ENCODE data around the gene UBE3B. TPM values are rescaled to one million over a fixed set of nuclear protein-coding genes. Genes with fewer than 3 reads are reported as not detected.

The UBE3B gene
- total and polyA plus RNA-seq, 5 donors from 2014 or later = 16.8 to 38.2 (median 22.2) TPM

DNA sequence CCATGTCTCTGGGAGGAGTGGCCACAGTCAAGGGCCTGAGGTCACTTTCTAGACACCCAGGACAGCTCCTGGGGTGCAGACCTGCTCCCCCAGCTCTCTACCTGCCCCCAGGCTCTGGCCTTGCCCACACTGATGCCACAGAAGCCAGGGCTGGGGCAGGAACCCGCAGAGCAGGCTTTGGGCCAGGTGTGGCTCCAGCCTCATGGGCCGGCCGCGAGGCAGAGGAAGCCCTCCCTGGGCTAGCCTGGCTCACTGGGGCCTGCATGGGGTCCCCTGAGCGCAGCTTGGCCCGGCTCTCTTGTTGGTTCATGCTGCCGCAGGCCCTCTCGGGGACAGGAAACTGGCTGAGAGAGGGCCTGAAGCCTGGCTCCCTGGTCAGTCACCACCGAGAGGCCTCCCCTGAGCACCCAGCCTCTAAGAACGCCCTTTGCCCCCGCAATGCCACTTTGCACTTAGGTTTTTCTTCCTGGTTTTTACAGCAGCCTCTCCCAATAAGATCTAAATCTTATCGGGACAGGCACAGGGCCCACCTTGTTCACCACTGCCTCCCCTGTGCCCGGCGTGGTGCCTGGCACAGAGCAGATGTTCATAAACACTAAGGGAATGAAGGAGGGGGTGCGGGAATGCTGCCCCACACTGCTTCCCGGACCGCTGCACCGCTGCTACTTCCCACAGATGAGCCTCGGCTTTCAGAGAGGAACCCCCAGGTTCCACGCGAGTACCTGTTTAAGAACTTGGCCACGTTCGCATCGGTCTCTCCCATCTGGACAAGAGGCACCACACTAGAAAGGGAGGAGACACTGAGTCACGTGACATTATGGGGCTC is 81.2 kb downstream of the UBE3B start:
- peaks cover 5 to 9% of the 10 kb centered on the region in 2 experiments for H3K9me3 ChIP-seq (ENCODE audit: control insufficient read depth in 2 of 2, low read length in 2 of 2)
- no peaks in the 10 kb centered on the region for H3K27me3 Mint-ChIP-seq
- no peak overlapping the region for H3K27ac ChIP-seq (ENCODE audit: insufficient read depth, low read length, poor library complexity, severe bottlenecking)
- H3K4me3 Mint-ChIP-seq = no peak overlapping the region
- H3K36me3 Mint-ChIP-seq = peaks cover 13% of the 10 kb centered on the region
- no peak for ATAC-seq (ENCODE audit: low read depth in 2 of 2)
- H3K4me1 Mint-ChIP-seq = no peaks in the 10 kb centered on the region
- no peak for DNase-seq
- no peaks in the 10 kb centered on the region for H3K27me3 ChIP-seq (ENCODE audit: control insufficient read depth, insufficient read depth, low read length)
- peaks cover 0 to 4% (median 0%) of the 10 kb centered on the region in 7 donors for H3K9me3 Mint-ChIP-seq
- H3K27ac Mint-ChIP-seq = peak overlapping the region in 1 of 3 donors; percentile 67
- no peak overlapping the region for H3K4me3 ChIP-seq (ENCODE audit: low read depth, low read length)
- H3K36me3 ChIP-seq (ENCODE audit: control insufficient read depth, insufficient read depth, low read length) = peaks cover 10% of the 10 kb centered on the region
- no peaks in the 10 kb centered on the region for H3K4me1 ChIP-seq (ENCODE audit: control insufficient read depth, insufficient read depth, low read length, poor library complexity, severe bottlenecking)

DNA sequence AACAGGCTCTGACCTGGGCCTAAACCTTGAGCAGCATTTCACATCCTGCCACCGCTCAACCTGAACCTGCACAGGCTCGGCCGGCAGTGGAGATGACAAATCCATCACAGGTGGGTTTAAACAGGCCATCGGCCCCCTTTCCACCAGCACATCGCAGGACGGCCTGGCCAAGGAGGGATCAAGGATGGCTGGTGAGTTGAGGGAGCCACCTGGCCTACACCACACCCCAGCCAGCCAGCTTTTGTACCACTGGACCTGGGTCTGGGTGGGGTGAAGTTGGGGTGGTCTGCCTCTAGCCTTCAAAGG is 81.7 kb downstream of the UBE3B start:
- Histone ChIP-seq H3K4me3 (ENCODE audit: low read depth, low read length) (no peak overlapping the region), H3K27ac (ENCODE audit: insufficient read depth, low read length, poor library complexity, severe bottlenecking) (no peak overlapping the region), H3K27me3 (ENCODE audit: control insufficient read depth, insufficient read depth, low read length) (no peaks in the 10 kb centered on the region), H3K4me1 (ENCODE audit: control insufficient read depth, insufficient read depth, low read length, poor library complexity, severe bottlenecking) (no peaks in the 10 kb centered on the region), H3K36me3 (ENCODE audit: control insufficient read depth, insufficient read depth, low read length) (peaks cover 10% of the 10 kb centered on the region), H3K9me3 (ENCODE audit: control insufficient read depth in 2 of 2, low read length in 2 of 2) (peaks cover 5 to 9% of the 10 kb centered on the region in 2 experiments)
- DNase-seq (no peak), ATAC-seq (ENCODE audit: low read depth in 2 of 2) (no peak)
- Mint-ChIP-seq H3K4me1 (no peaks in the 10 kb centered on the region), H3K4me3 (no peak overlapping the region), H3K27me3 (no peaks in the 10 kb centered on the region), H3K36me3 (peaks cover 13% of the 10 kb centered on the region), H3K27ac (no peak overlapping the region), H3K9me3 (peaks cover 0 to 4% (median 0%) of the 10 kb centered on the region in 7 donors)

DNA sequence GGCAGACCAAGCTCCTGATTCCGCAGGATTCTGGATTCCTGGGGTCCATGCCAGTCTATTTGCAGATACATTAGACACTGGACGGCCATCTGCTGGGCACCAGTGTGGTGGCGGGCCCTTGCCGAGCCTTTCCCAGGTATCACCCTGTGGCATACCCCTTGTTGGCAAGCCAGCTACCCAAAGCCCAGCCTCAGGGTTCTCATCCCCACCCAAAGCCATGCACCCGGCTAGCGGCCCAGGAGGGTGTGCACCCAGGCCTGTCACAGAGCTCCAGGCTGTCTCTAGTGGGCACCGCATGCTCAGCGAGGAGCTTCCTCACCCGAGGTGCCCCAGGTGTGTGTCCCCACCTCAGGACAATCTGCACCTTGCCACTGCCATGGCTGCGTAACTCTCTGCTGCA is 82.2 kb downstream of the UBE3B start:
- Mint-ChIP-seq H3K4me3 (no peak overlapping the region), H3K36me3 (peaks cover 14% of the 10 kb centered on the region), H3K9me3 (peaks cover 0 to 4% (median 0%) of the 10 kb centered on the region in 7 donors), H3K4me1 (no peaks in the 10 kb centered on the region), H3K27ac (no peak overlapping the region), H3K27me3 (no peaks in the 10 kb centered on the region)
- DNase-seq (no peak), ATAC-seq (ENCODE audit: low read depth in 2 of 2) (no peak)
- peaks cover 5 to 9% of the 10 kb centered on the region in 2 experiments for H3K9me3 ChIP-seq (ENCODE audit: control insufficient read depth in 2 of 2, low read length in 2 of 2)
- H3K4me3 ChIP-seq (ENCODE audit: low read depth, low read length) = no peak overlapping the region
- peaks cover 10% of the 10 kb centered on the region for H3K36me3 ChIP-seq (ENCODE audit: control insufficient read depth, insufficient read depth, low read length)
- H3K27ac ChIP-seq (ENCODE audit: insufficient read depth, low read length, poor library complexity, severe bottlenecking) = no peak overlapping the region
- H3K27me3 ChIP-seq (ENCODE audit: control insufficient read depth, insufficient read depth, low read length) = no peaks in the 10 kb centered on the region
- H3K4me1 ChIP-seq (ENCODE audit: control insufficient read depth, insufficient read depth, low read length, poor library complexity, severe bottlenecking) = no peaks in the 10 kb centered on the region

DNA sequence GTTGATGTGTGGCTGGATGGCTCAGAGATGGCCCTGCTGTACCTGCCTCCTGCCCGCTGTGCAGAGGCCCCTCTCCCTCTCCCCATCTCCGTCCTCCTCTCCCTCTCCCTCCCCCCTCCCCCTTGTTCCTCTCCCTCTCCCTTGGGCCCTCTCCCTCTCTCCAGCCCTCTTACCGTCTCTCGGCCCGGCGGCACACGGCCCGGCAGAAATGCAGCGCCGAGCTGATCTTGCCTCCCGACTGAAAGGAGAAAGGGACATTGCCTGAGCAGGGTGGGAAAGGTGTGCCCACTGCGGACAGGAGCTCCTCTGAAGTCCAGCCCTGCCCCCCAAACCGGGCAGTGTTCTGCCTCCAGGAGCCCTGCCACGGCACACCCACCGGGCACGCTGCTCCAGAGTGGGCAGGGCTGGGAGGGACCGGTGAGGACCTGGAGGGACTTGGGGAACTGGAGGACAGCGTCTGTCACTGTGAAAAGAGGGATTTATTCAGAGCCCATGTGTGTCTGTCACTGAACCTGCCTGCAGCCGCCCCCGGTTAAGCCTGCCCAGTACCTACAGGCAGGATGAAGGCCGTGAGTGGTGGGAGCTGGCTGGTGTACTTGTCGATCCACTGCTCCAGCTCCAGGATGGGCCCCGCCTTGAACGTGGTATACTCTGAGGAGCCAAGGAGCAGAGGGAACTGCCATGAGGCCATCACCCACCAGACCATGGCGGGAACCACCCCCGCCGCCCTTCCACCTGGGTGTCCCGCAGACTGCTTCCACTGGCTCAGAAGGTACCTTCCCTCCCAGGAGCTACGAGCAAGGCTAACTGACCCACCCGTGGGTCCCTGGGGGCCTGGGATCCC is 83.7 kb downstream of the UBE3B start:
- Mint-ChIP-seq H3K36me3 (peaks cover 15% of the 10 kb centered on the region), H3K27me3 (no peaks in the 10 kb centered on the region), H3K4me1 (no peaks in the 10 kb centered on the region), H3K4me3 (no peak overlapping the region), H3K9me3 (peaks cover 0 to 4% (median 0%) of the 10 kb centered on the region in 7 donors), H3K27ac (no peak overlapping the region)
- Histone ChIP-seq H3K27me3 (ENCODE audit: control insufficient read depth, insufficient read depth, low read length) (no peaks in the 10 kb centered on the region), H3K27ac (ENCODE audit: insufficient read depth, low read length, poor library complexity, severe bottlenecking) (no peak overlapping the region), H3K36me3 (ENCODE audit: control insufficient read depth, insufficient read depth, low read length) (peaks cover 10% of the 10 kb centered on the region), H3K4me3 (ENCODE audit: low read depth, low read length) (no peak overlapping the region), H3K4me1 (ENCODE audit: control insufficient read depth, insufficient read depth, low read length, poor library complexity, severe bottlenecking) (no peaks in the 10 kb centered on the region), H3K9me3 (ENCODE audit: control insufficient read depth in 2 of 2, low read length in 2 of 2) (peaks cover 5 to 9% of the 10 kb centered on the region in 2 experiments)
- DNase-seq (no peak), ATAC-seq (ENCODE audit: low read depth in 2 of 2) (no peak)

DNA sequence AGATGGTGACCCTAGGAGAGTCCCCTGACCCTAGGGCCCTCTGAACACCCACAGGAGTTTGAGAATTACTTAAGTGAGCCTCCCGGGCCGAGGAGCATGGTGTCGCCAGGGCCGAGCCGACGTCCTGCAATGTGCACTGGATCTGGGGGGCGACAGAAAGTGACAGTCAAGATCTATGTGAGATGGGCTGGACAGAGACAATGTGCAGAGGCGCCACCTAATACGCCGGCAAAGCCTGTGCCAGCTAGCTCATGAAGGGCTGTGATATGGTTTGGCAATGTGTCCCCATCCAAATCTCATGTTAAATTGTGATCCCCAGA is 84.2 kb downstream of the UBE3B start:
- H3K4me3 ChIP-seq (ENCODE audit: low read depth, low read length) = no peak overlapping the region
- peaks cover 5 to 9% of the 10 kb centered on the region in 2 experiments for H3K9me3 ChIP-seq (ENCODE audit: control insufficient read depth in 2 of 2, low read length in 2 of 2)
- ATAC-seq (ENCODE audit: low read depth in 2 of 2) (no peak), DNase-seq (no peak)
- no peak overlapping the region for H3K27ac Mint-ChIP-seq
- no peaks in the 10 kb centered on the region for H3K27me3 ChIP-seq (ENCODE audit: control insufficient read depth, insufficient read depth, low read length)
- H3K4me1 ChIP-seq (ENCODE audit: control insufficient read depth, insufficient read depth, low read length, poor library complexity, severe bottlenecking) = no peaks in the 10 kb centered on the region
- H3K4me3 Mint-ChIP-seq = no peak overlapping the region
- H3K4me1 Mint-ChIP-seq = no peaks in the 10 kb centered on the region
- H3K9me3 Mint-ChIP-seq = peaks cover 0 to 4% (median 0%) of the 10 kb centered on the region in 7 donors
- H3K27ac ChIP-seq (ENCODE audit: insufficient read depth, low read length, poor library complexity, severe bottlenecking) = no peak overlapping the region
- peaks cover 10% of the 10 kb centered on the region for H3K36me3 ChIP-seq (ENCODE audit: control insufficient read depth, insufficient read depth, low read length)
- peaks cover 16% of the 10 kb centered on the region for H3K36me3 Mint-ChIP-seq
- no peaks in the 10 kb centered on the region for H3K27me3 Mint-ChIP-seq

DNA sequence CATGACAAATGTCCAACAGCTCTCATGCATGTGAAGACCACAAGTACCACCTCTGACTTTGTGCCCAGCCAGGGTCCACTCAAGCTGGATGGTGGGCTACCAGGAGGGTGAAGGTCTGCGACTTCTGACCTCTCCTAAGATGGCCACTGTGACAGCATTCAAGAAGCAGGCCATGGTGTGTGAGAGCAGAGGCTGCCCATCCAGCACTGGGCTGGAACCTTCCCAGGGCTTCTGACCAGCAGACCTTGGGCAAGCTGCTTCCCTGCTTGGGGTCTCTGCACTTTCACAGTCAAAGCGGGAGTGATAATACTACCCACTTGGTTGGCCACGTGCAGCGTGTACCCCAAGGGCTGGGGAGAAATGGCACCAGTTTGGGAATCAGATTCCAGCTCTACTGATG is 85.4 kb downstream of the UBE3B start:
- Histone ChIP-seq H3K27me3 (ENCODE audit: control insufficient read depth, insufficient read depth, low read length) (no peaks in the 10 kb centered on the region), H3K36me3 (ENCODE audit: control insufficient read depth, insufficient read depth, low read length) (peaks cover 11% of the 10 kb centered on the region), H3K27ac (ENCODE audit: insufficient read depth, low read length, poor library complexity, severe bottlenecking) (no peak overlapping the region), H3K9me3 (ENCODE audit: control insufficient read depth in 2 of 2, low read length in 2 of 2) (peaks cover 5 to 9% of the 10 kb centered on the region in 2 experiments), H3K4me1 (ENCODE audit: control insufficient read depth, insufficient read depth, low read length, poor library complexity, severe bottlenecking) (no peaks in the 10 kb centered on the region), H3K4me3 (ENCODE audit: low read depth, low read length) (no peak overlapping the region)
- H3K4me3 Mint-ChIP-seq = no peak overlapping the region
- H3K9me3 Mint-ChIP-seq = peaks cover 0 to 4% (median 0%) of the 10 kb centered on the region in 7 donors
- H3K27me3 Mint-ChIP-seq = no peaks in the 10 kb centered on the region
- DNase-seq (no peak), ATAC-seq (ENCODE audit: low read depth in 2 of 2) (no peak)
- peaks cover 21% of the 10 kb centered on the region for H3K36me3 Mint-ChIP-seq
- no peak overlapping the region for H3K27ac Mint-ChIP-seq
- H3K4me1 Mint-ChIP-seq = no peaks in the 10 kb centered on the region

DNA sequence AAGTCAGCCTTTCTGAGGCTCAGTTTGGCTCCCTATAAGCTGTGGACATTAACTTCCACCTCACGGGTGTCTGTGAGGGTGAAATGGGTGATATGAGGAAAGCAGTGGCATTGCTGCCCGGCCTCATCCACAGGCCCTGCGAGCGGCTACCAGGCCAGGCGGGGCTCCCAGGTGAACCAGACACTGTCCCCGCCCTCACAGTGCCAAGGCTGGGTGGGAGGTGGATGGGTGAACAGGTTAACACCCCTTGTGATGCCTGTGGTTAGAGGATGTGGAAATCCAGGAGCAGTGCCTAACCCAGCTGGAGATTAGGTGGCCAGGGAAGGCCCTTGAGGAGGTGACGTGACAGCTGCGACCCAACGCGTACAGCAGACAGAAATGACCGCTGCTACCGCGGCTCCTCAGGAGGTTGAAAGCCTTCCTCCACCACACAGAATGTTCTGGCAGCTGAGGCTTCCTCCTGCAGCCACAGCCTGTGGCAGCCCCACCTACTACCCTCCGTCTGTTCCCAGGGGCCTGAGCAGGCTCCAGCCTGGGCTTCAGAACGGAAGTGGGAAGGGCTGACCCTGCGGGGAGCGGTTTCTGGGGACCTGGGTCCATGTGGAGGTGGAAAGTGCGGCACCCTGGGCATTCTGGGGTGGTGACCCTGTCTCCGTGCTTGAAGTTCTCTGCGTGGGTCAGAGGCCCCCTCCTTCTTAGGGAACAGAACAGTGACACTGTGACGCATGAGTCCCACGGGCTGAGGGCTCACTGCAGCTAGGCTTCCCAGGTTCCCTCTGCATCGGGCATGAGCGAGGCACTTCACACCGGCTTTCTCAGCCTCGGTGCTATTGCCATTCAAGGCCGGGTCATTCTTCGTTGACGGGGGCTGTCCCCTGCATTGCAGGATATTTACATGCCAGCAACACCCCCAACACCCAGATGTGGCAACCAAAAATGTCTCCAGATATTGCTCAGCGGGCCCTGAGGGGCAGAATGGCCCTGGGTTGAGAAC is 86.2 kb downstream of the UBE3B start:
- Histone ChIP-seq H3K36me3 (ENCODE audit: control insufficient read depth, insufficient read depth, low read length) (peaks cover 18% of the 10 kb centered on the region), H3K27ac (ENCODE audit: insufficient read depth, low read length, poor library complexity, severe bottlenecking) (no peak overlapping the region)
- peaks cover 25% of the 10 kb centered on the region for H3K36me3 Mint-ChIP-seq

More for the DNA sequence above, 86.2 kb downstream of the UBE3B start:
- no peaks in the 10 kb centered on the region for H3K4me1 Mint-ChIP-seq
- peaks cover 0 to 4% (median 0%) of the 10 kb centered on the region in 7 donors for H3K9me3 Mint-ChIP-seq
- no peaks in the 10 kb centered on the region for H3K27me3 ChIP-seq (ENCODE audit: control insufficient read depth, insufficient read depth, low read length)
- no peaks in the 10 kb centered on the region for H3K4me1 ChIP-seq (ENCODE audit: control insufficient read depth, insufficient read depth, low read length, poor library complexity, severe bottlenecking)
- ATAC-seq (ENCODE audit: low read depth in 2 of 2) (no peak), DNase-seq (no peak)
- H3K27me3 Mint-ChIP-seq = no peaks in the 10 kb centered on the region
- H3K27ac Mint-ChIP-seq = no peak overlapping the region
- no peak overlapping the region for H3K4me3 Mint-ChIP-seq
- no peak overlapping the region for H3K4me3 ChIP-seq (ENCODE audit: low read depth, low read length)
- peaks cover 5 to 9% of the 10 kb centered on the region in 2 experiments for H3K9me3 ChIP-seq (ENCODE audit: control insufficient read depth in 2 of 2, low read length in 2 of 2)
